Sigmoid colon (tissue), 4 donors: ENCODE measurements around the gene DDA1.

Source experiments
- CTCF ChIP-seq, 4 experiments: fragments of 450-650 bp in 3 of 4; fragments of 200-600 bp in 1 of 4; IDR thresholded peaks; one replicate each; pipeline ENCODE4 v1.5.1; 2016 to 2019; ENCODE audit warnings: antibody characterized with exemption in 4 of 4, mild to moderate bottlenecking in 3 of 4, moderate library complexity in 2 of 4
- EP300 ChIP-seq, 4 donors: sonication (generic); formaldehyde crosslinking; IDR thresholded peaks; one replicate each; pipeline ENCODE4 v1.6.1; 2017; ENCODE audit warnings: antibody characterized with exemption in 4 of 4
- POLR2A ChIP-seq, 2 donors: fragments of 450-650 bp; IDR thresholded peaks; one replicate each; pipeline ENCODE4 v1.6.1; 2016; ENCODE audit warnings: antibody characterized with exemption in 2 of 2, mild to moderate bottlenecking in 2 of 2, moderate library complexity in 2 of 2

- TF ChIP-seq CTCF (IDR thresholded peaks at IDR 0.05) (no peak), POLR2A (IDR thresholded peaks at IDR 0.05) (no peak), EP300 (IDR thresholded peaks at IDR 0.05) (no peak)
Measured at GRCh38 chr19:17324357-17325114, 15.2 kb downstream of the DDA1 start.
